Vagina (tissue), 2 donors: Measurements from ENCODE around the gene GON4L. TPM values are rescaled to one million over a fixed set of nuclear protein-coding genes. Genes with fewer than 3 reads are reported as not detected.
"Not testable (repeated sequence)": the region's sequence is repeated elsewhere in the genome, so short reads cannot be mapped to it uniquely, and the experiment has no call there.

Source experiments
- DNase-seq, 2 donors: peaks; one replicate each; pipeline ENCODE4 v3.0.0-alpha.2; 2017; ENCODE audit errors: extremely low spot score in 2 of 2
- H3K27ac ChIP-seq: fragments of 200-600 bp; sonication (generic); one replicate; pipeline ENCODE4 v1.5.1; 2019
- H3K27me3 ChIP-seq: fragments of 200-600 bp; sonication (generic); one replicate; pipeline ENCODE4 v1.5.1; 2019
- H3K36me3 ChIP-seq, 2 donors: fragments of 200-600 bp; sonication (generic); one replicate each; pipeline ENCODE4 v1.5.1; 2017 to 2019
- H3K4me1 ChIP-seq: fragments of 200-600 bp; sonication (generic); one replicate; pipeline ENCODE4 v1.5.1; 2019
- H3K4me3 ChIP-seq, 2 donors: fragments of 200-600 bp; sonication (generic); 1 replicate in 1 of 2; 2 replicates in 1 of 2; pipeline ENCODE4 v1.5.1; 2016 to 2019
- H3K9me3 ChIP-seq: fragments of 200-600 bp; sonication (generic); one replicate; pipeline ENCODE4 v1.5.1; 2019
- POLR2A ChIP-seq, 2 donors: fragments of 450-650 bp; IDR thresholded peaks; one replicate each; pipeline ENCODE4 v1.6.1; 2017; ENCODE audit warnings: antibody characterized with exemption in 2 of 2, mild to moderate bottlenecking in 2 of 2, moderate library complexity in 2 of 2
- POLR2AphosphoS5 ChIP-seq, 2 donors: sonication (generic); formaldehyde crosslinking; IDR thresholded peaks; one replicate each; pipeline ENCODE4 v1.9.0; 2017; ENCODE audit warnings: antibody characterized with exemption in 2 of 2, mild to moderate bottlenecking in 2 of 2, low read depth in 1 of 2; ENCODE audit not compliant: insufficient read depth in 1 of 2
- intact Hi-C: fragments of 100-400 bp; cut with DNase I; formaldehyde crosslinking; loops from one replicate; pipeline ENCODE4 v1.15.1; 2023
- total RNA-seq: library from RNA; depleted of rRNA; stranded (reverse); fragments of >200 nt; gene quantifications from one replicate; pipeline ENCODE4 v1.2.3, GENCODE V29; 2016
- TF ChIP-seq, protein P1 (sequence below), 3 experiments: fragments of 450-650 bp in 2 of 3; fragments of 200-600 bp in 1 of 3; sonication (generic) in 1 of 3; IDR thresholded peaks; one replicate each; pipeline ENCODE4 v1.5.1; 2017 to 2019; ENCODE audit warnings: antibody characterized with exemption in 3 of 3, mild to moderate bottlenecking in 2 of 3, moderate library complexity in 2 of 3

GON4L gene
- total RNA-seq, 1 donor from 2014 or later = 50.3 TPM

DNA sequence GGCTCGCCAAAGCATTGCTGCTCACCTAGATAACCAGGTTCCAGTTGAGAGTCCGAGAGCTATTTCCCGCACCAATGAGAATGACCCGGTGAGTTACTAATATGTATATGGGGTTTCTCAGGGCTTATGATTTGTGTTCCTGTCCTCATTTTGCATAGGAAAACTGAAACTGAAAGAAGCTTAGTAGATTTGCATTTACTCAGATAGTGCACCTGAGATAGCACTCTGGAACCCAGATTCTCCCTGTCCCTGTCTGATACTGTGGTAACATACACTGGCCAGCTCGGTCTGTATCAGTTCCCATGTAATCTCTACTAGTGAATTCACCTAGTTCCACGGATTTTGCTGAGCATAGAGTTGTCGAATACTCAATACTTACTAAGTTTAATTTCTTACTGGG, 140.0 kb downstream of the GON4L start:
- Histone ChIP-seq H3K36me3 (no peaks in the 10 kb centered on the region), H3K27me3 (no peaks in the 10 kb centered on the region), H3K27ac (no peak overlapping the region), H3K9me3 (no peaks in the 10 kb centered on the region), H3K4me1 (no peaks in the 10 kb centered on the region), H3K4me3 (no peak overlapping the region)
- no peak for DNase-seq
- intact Hi-C loops = no loop called here
- TF ChIP-seq, protein P1, sequence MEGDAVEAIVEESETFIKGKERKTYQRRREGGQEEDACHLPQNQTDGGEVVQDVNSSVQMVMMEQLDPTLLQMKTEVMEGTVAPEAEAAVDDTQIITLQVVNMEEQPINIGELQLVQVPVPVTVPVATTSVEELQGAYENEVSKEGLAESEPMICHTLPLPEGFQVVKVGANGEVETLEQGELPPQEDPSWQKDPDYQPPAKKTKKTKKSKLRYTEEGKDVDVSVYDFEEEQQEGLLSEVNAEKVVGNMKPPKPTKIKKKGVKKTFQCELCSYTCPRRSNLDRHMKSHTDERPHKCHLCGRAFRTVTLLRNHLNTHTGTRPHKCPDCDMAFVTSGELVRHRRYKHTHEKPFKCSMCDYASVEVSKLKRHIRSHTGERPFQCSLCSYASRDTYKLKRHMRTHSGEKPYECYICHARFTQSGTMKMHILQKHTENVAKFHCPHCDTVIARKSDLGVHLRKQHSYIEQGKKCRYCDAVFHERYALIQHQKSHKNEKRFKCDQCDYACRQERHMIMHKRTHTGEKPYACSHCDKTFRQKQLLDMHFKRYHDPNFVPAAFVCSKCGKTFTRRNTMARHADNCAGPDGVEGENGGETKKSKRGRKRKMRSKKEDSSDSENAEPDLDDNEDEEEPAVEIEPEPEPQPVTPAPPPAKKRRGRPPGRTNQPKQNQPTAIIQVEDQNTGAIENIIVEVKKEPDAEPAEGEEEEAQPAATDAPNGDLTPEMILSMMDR (IDR thresholded peaks at IDR 0.05) = no peak
- TF ChIP-seq POLR2A (IDR thresholded peaks at IDR 0.05) = no peak
- no peak for TF ChIP-seq POLR2AphosphoS5 (IDR thresholded peaks at IDR 0.05; ENCODE audit: insufficient read depth in 1 of 2, low read depth in 1 of 2)

DNA sequence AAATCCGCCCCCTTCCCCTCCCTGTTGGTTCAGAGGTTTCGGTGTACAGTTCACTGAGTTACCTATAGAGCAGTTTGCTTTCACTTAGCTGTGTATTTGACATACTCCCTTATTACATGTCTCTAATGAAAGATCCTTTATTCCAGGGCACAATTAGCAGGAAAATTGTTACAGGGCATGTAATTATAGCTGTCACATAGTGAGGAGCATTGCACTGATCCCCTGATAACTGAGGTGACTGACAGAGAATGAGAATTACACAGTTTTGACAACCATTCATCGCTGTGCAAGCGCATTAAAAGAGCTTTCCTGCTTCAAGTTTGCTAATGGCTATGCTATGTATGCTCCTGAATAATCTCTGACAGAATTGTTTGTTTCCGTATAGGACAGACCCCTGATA, 141.2 kb downstream of the GON4L start:
- Histone ChIP-seq H3K36me3 (no peaks in the 10 kb centered on the region), H3K27ac (no peak overlapping the region), H3K27me3 (no peaks in the 10 kb centered on the region), H3K9me3 (no peaks in the 10 kb centered on the region), H3K4me1 (no peaks in the 10 kb centered on the region), H3K4me3 (no peak overlapping the region)
- no peak for TF ChIP-seq POLR2AphosphoS5 (IDR thresholded peaks at IDR 0.05; ENCODE audit: insufficient read depth in 1 of 2, low read depth in 1 of 2)
- TF ChIP-seq POLR2A (IDR thresholded peaks at IDR 0.05) = no peak
- TF ChIP-seq, protein P1 (IDR thresholded peaks at IDR 0.05) = no peak
- intact Hi-C loops = no loop called here
- DNase-seq = no peak

DNA sequence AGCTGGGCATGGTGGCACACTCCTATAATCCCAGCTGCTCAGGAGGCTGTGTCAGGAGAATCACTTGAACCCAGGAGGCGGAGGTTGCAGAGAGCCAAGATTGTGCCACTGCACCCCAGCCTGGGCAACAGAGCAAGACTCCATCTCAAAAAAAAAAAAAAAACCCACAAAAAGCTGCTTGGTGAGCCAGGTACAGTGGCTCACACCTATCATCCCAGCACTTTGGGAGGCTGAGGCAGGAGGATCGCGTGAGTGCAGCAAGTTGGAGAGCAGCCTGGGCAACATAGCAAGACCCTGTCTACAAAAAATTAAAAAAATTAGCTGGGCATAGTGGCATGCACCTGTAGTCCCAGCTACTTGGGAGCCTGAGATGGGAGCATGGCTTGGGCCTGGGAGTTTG, 142.0 kb downstream of the GON4L start:
- H3K4me3 ChIP-seq, H3K27ac ChIP-seq, H3K27me3 ChIP-seq, intact Hi-C loops, H3K36me3 ChIP-seq, H3K9me3 ChIP-seq, DNase-seq, H3K4me1 ChIP-seq: not testable (repeated sequence)

DNA sequence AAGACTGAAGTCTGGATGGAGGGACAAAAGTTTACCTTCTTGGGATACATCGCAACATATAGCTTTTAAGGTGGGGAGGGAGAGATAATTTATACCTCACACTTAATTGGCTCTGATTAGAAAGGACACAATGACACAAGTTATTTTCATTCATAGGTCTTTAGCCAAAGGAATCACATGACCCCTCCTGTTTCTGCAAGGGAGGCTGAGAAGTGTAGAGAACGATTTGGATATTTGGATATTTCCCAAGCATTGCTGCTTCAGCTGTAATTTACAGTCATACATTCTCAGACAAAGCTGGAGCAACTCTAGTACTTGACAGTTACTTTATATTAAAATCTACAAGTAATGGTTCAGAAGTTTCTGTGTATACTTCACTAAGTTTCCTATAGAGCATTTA, 143.9 kb downstream of the GON4L start:
- no peaks in the 10 kb centered on the region for H3K36me3 ChIP-seq
- H3K4me1 ChIP-seq = no peaks in the 10 kb centered on the region
- H3K9me3 ChIP-seq = no peaks in the 10 kb centered on the region
- no peak for DNase-seq
- H3K27ac ChIP-seq = no peak overlapping the region
- no peak overlapping the region for H3K4me3 ChIP-seq
- no peak for TF ChIP-seq POLR2AphosphoS5 (IDR thresholded peaks at IDR 0.05; ENCODE audit: insufficient read depth in 1 of 2, low read depth in 1 of 2)
- TF ChIP-seq POLR2A (IDR thresholded peaks at IDR 0.05) = no peak
- TF ChIP-seq, protein P1 (IDR thresholded peaks at IDR 0.05) = no peak
- H3K27me3 ChIP-seq = no peaks in the 10 kb centered on the region
- intact Hi-C loops = no loop called here

DNA sequence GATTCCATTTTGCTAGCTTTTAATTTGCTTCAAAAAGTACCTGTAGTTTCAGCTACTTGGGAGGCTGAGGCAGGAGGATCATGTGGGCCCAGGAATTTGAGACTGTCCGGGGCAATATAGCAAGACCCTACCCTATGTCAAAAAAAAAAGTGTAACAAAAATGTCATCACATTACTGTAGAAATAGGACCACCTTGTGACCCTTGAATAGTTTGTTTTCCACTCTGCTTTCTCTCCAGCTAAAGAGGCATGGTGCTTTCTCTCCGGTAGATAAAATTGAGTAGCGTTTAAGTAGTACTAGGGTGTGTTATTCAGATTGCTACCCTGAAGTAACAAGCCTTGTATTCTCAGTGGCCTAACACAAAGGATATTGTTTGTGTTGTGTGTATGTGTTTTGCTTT, 144.4 kb downstream of the GON4L start:
- DNase-seq, H3K4me1 ChIP-seq, intact Hi-C loops, H3K4me3 ChIP-seq, H3K27ac ChIP-seq, H3K27me3 ChIP-seq, H3K36me3 ChIP-seq, H3K9me3 ChIP-seq: not testable (repeated sequence)

DNA sequence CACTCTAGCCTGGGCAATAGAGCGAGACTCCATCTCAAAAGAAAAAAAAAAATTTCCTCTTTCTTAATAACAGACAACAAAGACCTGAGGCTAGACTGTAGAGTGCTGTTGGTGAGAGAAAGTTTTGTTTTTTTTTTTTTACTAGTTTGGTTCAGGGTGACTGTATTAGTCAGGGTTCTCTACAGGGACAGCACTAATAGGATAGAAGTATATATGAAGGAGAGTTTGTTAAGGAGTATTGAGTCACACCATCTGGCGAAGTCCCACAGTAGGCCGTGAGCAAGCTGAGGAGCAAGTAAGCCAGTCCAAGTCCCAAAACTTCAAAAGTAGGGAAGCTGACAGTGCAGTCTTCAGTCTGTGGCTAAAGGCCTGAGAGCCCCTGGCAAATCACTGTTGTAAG, 145.6 kb downstream of the GON4L start:
- DNase-seq, intact Hi-C loops, H3K4me3 ChIP-seq, H3K36me3 ChIP-seq, H3K9me3 ChIP-seq, H3K27me3 ChIP-seq, H3K4me1 ChIP-seq, H3K27ac ChIP-seq: not testable (repeated sequence)

DNA sequence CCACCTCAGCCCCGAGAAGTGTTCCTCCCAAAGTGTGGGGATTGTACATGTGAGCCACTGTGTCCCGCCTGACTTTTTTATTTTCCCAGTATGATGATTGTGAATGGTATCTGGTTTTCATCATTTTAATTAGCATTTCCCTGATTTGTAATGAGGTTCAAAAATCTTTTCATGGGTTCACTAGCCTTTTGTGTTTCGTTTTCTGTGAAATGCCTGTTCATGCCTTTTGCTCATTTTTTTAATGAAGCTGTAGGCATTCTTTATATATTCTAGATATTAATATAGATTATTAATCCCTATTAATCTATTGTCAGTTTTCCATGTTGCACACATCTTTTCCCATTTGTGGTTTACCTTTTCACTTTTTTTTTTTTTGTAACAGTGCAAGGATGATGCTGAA, 147.6 kb downstream of the GON4L start:
- no peaks in the 10 kb centered on the region for H3K27me3 ChIP-seq
- DNase-seq = no peak
- no peaks in the 10 kb centered on the region for H3K9me3 ChIP-seq
- intact Hi-C loops = no loop called here
- H3K27ac ChIP-seq = no peak overlapping the region
- H3K4me3 ChIP-seq = no peak overlapping the region
- TF ChIP-seq POLR2AphosphoS5 (IDR thresholded peaks at IDR 0.05; ENCODE audit: insufficient read depth in 1 of 2, low read depth in 1 of 2) = no peak
- no peak for TF ChIP-seq POLR2A (IDR thresholded peaks at IDR 0.05)
- TF ChIP-seq, protein P1 (IDR thresholded peaks at IDR 0.05) = no peak
- no peaks in the 10 kb centered on the region for H3K4me1 ChIP-seq
- no peaks in the 10 kb centered on the region for H3K36me3 ChIP-seq
